ENCODE results near the gene MLN.

The MLN gene

GRCh38 chr6:33813990-33814985, 10.5 kb upstream of the MLN start:
- no peak for DNase-seq (ENCODE audit: low spot score)

- DNase-seq (ENCODE audit: low spot score): no peak
Observed at GRCh38 chr6:33813246-33813904, 9.6 kb upstream of the MLN start.

GRCh38 chr6:33812669-33813068, 8.9 kb upstream of the MLN start:
- no peak for DNase-seq (ENCODE audit: low spot score)

GRCh38 chr6:33809594-33809993, 5.8 kb upstream of the MLN start:
- no peak for DNase-seq (ENCODE audit: low spot score)

GRCh38 chr6:33808641-33809180, 4.9 kb upstream of the MLN start:
- no peak for DNase-seq (ENCODE audit: low spot score)

GRCh38 chr6:33807606-33808005, 3.8 kb upstream of the MLN start:
- no peak for DNase-seq (ENCODE audit: low spot score)

- DNase-seq (ENCODE audit: low spot score): no peak
Observed at GRCh38 chr6:33806841-33807240, 3.0 kb upstream of the MLN start.

GRCh38 chr6:33802186-33802958, 1.4 kb downstream of the MLN start:
- no peak for DNase-seq (ENCODE audit: low spot score)

- no peak for DNase-seq (ENCODE audit: low spot score)
Observed at GRCh38 chr6:33801611-33802010, 2.2 kb downstream of the MLN start.

GRCh38 chr6:33800248-33800969, 3.4 kb downstream of the MLN start:
- DNase-seq (ENCODE audit: low spot score): no peak

GRCh38 chr6:33799454-33800113, 4.2 kb downstream of the MLN start:
- DNase-seq (ENCODE audit: low spot score): no peak

- DNase-seq (ENCODE audit: low spot score): no peak
Observed at GRCh38 chr6:33798343-33798848, 5.4 kb downstream of the MLN start.

- DNase-seq (ENCODE audit: low spot score): no peak
Observed at GRCh38 chr6:33797626-33798342, 6.0 kb downstream of the MLN start.

- no peak for DNase-seq (ENCODE audit: low spot score)
Observed at GRCh38 chr6:33794910-33795623, 8.7 kb downstream of the MLN start.

- DNase-seq (ENCODE audit: low spot score): no peak
Observed at GRCh38 chr6:33792981-33793380, 10.8 kb downstream of the MLN start.

GRCh38 chr6:33791620-33792019, 12.2 kb downstream of the MLN start:
- no peak for DNase-seq (ENCODE audit: low spot score)

GRCh38 chr6:33790910-33791309, 12.9 kb downstream of the MLN start:
- DNase-seq (ENCODE audit: low spot score): no peak

GRCh38 chr6:33790379-33790778, 13.4 kb downstream of the MLN start:
- DNase-seq (ENCODE audit: low spot score): no peak

GRCh38 chr6:33789550-33789895, 14.3 kb downstream of the MLN start:
- no peak for DNase-seq (ENCODE audit: low spot score)
